ENCODE measurements around the gene ZNF710.
"Not testable (repeated sequence)": the region's sequence is repeated elsewhere in the genome, so short reads cannot be mapped to it uniquely, and the experiment has no call there.

The ZNF710 gene

GRCh38 chr15:90104551-90104950 is 103.4 kb downstream of the ZNF710 start:
- DNase-seq (ENCODE audit: low spot score), result no peak

- DNase-seq (ENCODE audit: low spot score), result no peak
Measured at GRCh38 chr15:90105521-90105920, 104.4 kb downstream of the ZNF710 start.

DNA sequence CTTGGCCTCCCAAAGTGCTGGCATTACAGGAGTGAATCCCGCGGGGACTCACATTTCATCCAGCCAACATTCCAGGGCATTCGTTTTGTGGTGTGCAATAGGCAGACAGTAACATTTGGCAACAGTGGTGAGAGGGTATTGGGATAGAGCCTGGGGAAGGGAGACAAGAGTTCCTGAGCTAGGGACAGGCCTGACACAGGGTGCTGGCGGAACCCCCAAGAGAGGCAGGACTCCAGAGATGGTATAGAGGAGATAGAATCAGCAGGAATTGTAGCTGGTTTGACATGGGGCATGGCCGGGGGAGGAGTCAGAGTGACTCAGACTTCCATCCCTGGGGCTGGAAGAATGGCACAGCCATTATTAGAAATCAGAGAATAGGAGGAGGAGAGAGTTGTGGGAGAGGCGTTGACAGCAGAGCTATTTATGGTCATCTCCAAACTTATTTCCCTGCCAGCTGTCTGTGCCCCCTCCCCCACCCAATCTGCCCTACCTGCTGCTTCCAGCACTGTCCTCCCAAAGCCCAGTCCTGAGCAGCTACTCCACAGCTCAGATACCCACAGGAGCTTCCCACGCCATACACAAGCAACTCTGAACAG is 105.5 kb downstream of the ZNF710 start:
- no peak for DNase-seq (ENCODE audit: low spot score)

GRCh38 chr15:90108038-90108437 is 106.9 kb downstream of the ZNF710 start:
- DNase-seq (ENCODE audit: low spot score), result not testable (repeated sequence)

DNA sequence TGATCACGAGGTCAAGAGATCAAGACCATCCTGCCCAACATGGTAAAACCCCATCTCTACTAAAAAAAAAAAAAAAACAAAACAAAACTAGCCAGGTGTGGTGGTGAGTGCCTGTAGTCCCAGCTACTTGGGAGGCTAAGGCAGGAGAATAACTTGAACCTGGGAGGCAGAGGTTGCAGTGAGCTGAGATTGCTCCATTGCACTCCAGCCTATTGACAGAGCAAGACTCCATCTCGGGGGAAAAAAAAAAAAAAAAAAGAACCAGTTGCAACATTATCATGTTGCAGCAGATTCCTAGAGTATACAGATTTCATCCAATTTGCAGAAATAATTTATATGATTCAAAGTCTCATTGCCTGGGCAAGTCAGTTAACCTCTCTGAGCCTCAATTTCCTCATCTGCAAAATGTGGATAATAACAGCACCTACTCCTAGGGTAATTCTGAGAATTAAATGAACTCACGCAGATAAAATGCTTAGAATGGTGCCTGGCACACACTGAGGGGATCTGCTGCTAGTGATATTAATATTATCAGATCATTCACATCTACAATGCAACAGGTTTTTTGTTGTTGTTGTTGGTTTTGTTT is 108.1 kb downstream of the ZNF710 start:
- DNase-seq (ENCODE audit: low spot score), result not testable (repeated sequence)

DNA sequence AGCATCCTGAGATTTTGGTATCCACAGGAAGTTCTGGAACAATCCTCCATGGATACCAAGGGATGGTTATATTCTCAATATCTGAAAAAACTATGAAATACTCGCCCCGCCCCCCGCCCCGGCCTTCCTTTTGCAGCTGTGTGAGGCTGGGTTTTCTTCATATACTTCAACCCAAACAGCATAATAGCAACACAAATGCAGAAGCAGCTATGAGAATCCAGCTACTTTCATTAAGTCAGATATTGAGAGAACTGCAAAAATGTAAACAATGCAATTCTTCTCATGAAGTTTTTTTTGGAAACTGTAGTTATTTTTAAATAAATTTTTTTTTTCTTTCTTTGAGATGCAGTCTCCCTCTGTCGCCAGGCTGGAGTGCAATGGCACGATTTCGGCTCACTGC is 112.0 kb downstream of the ZNF710 start:
- no peak for DNase-seq (ENCODE audit: low spot score)

- DNase-seq (ENCODE audit: low spot score), result no peak
Measured at GRCh38 chr15:90114451-90114901, 113.4 kb downstream of the ZNF710 start.

- DNase-seq (ENCODE audit: low spot score), result no peak
Measured at GRCh38 chr15:90115783-90116182, 114.7 kb downstream of the ZNF710 start.

- no peak for DNase-seq (ENCODE audit: low spot score)
Measured at GRCh38 chr15:90119367-90119766, 118.2 kb downstream of the ZNF710 start.

DNA sequence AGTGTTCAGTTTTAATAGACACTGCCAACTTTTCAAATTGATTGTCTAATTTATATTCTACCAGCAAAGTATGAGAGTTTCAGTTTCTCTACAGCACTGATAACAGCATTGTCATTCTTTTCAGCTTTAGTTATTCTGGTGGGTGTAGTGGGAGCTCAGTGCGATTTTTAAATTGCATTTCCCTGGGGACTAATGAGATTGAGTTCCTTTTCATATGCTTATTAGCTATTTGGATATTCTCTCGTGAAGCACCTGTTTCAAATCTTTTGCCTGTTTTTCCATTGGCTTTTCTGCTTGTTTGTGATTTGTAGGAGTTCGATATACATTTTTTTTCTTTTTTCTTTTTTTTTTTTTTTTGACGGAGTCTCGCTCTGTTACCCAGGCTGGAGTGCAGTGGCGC is 120.0 kb downstream of the ZNF710 start:
- no peak for DNase-seq (ENCODE audit: low spot score)

GRCh38 chr15:90124507-90124906 is 123.4 kb downstream of the ZNF710 start:
- no peak for DNase-seq (ENCODE audit: low spot score)

DNA sequence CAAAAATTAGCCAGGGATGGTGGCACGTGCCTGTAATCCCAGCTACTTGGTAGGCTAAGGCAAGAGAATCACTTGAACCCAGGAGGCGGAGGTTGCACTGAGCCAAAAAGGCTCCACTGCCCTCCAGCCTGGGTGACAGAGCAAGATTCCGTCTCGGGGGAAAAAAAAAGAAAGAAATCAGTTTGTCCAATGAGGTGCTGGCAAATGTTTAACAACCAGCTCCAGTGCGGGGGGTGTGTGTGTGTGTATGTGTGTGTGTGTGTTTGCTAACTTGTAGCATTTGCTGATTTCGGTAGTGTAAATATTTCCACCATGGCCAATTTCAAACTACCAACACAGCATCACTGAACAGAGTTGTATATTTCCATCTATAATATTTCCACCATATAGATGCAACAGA is 124.9 kb downstream of the ZNF710 start:
- DNase-seq (ENCODE audit: low spot score), result no peak

DNA sequence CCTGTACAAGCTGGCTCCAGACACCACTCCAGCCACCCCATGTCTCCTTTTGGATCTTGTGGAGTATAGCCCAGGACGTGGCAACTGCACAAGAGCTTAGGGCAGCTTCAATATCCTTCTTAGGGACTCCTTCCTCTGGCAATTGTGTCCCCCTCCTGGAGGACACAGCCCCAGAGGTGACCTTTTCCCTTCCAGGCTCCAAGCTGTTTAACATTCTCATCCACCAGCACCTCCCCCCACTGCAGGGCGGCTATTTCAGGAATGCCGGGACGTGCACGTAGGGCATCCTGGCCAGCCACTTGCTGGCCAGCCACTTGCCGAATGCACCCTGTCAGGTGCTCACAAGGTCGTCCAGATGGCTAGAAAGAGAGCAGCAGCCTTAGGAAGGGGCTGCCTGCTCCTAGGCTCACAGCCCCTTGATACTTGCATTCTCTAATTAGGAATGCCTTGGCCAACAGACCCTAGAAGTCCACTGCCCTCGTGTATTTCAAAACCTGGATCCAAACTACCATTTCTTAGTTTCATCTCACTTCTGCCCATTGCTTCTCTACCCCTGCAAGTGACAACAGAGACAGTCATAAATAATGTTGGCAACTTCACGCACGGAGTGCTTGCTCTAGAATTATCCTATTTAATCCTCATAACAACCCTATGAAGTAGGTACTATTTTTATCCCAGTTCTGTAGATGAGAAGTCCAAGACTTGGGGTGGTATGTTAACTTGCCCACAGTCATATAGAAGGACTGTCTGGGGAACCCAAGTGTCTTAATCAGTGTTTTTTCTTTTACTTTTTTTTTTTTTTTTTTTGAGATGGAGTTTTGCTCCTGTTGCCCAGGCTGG is 125.7 kb downstream of the ZNF710 start:
- DNase-seq (ENCODE audit: low spot score), result no peak

DNA sequence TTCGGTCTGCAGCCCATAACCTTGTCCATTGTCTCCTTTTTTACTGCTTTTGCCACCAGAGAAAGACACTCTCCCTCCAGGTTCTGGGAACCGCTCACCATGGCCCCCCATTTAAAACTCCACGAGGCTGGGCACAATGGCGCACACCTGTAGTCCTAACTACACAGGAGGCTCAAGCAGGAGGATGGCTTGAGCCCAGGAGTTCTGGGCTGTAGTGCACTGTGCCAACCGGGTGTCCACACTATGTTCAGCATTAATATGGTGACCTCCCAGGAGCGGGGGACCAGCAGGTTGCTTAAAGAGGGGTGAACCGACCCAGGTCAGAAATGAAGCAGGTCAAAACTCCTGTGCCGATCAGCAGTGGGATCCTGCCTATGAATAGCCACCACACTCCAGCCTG is 129.2 kb downstream of the ZNF710 start:
- no peak for DNase-seq (ENCODE audit: low spot score)

Measured in pons (tissue), 1 donor.